Measurements from ENCODE around the gene ANKRD13B. TPM values are rescaled to one million over a fixed set of nuclear protein-coding genes. Genes with fewer than 3 reads are reported as not detected.

Gene ANKRD13B
- total RNA-seq, 2 donors from 2014 or later: 2.2 to 2.6 TPM

DNA sequence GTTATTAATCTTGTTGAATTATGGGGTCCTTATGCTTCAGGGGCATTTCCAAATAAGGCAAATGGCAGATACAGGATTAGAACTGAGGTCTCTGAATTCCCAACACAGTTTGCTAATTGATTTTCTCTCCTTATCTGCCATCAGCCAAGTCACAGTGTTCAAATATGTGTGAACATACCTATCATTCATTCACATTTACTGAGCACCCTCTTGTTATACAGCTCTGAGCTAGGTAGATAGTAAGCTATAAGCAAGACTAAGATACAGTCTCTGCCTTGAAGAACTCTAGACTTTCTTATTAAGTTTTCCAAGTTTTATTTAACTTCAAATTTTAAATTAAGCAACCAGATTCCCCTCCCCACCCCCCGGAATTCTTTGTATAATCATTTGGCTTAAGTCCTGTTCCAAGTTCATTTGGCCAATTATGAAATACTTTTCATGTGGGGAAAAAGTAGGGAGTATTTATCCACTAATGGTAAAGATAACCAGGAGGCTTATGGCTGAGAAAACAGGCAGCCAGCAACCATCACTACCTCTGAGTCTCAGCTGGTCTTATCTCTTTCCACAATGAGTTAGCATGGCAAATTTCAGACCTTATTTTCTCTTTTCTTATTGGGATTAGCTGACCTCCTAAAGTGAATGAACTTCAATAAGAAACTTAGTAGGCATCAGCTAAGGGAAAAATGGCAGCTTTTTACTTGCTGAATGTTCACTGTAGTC is 61.2 kb downstream of the ANKRD13B start:
- Mint-ChIP-seq H3K9me3 (no peaks in the 10 kb centered on the region), H3K27ac (no peak overlapping the region), H3K4me1 (peaks cover 1% of the 10 kb centered on the region), H3K36me3 (ENCODE audit: low read depth) (no peaks in the 10 kb centered on the region), H3K27me3 (ENCODE audit: insufficient read depth) (no peaks in the 10 kb centered on the region), H3K4me3 (no peak overlapping the region)
- 86% methylated on average over 1 of the region's 1 CpG; no CpG with 5 or more reads in 1 of the 2 experiments for WGBS, 2 experiments (ENCODE audit: insufficient coverage in 1 of 2, insufficient read length in 1 of 2)
- no peaks in the 10 kb centered on the region for H3K4me1 ChIP-seq (ENCODE audit: control insufficient read depth, insufficient read depth, low read length)
- no peaks in the 10 kb centered on the region for H3K36me3 ChIP-seq (ENCODE audit: control insufficient read depth, insufficient read depth, low read length)
- no peak overlapping the region for H3K9ac ChIP-seq (ENCODE audit: extremely low read depth, low read length, poor library complexity, severe bottlenecking)
- H3K9me3 ChIP-seq (ENCODE audit: control insufficient read depth, low read length): no peaks in the 10 kb centered on the region
- DNase-seq: no peak
- no peak overlapping the region for H3K4me3 ChIP-seq (ENCODE audit: low read length)
- H3K27me3 ChIP-seq (ENCODE audit: control insufficient read depth, insufficient read depth, low read length, poor library complexity, severe bottlenecking): no peaks in the 10 kb centered on the region
- no peak overlapping the region for H3K27ac ChIP-seq (ENCODE audit: low read depth, low read length)
- TF ChIP-seq CTCF (conservative IDR thresholded peaks at IDR 0.05): no peak

GRCh38 chr17:29655323-29655722 is 62.4 kb downstream of the ANKRD13B start:
- peaks cover 1% of the 10 kb centered on the region for H3K4me1 Mint-ChIP-seq
- Histone ChIP-seq H3K9me3 (ENCODE audit: control insufficient read depth, low read length) (no peaks in the 10 kb centered on the region), H3K36me3 (ENCODE audit: control insufficient read depth, insufficient read depth, low read length) (no peaks in the 10 kb centered on the region), H3K27ac (ENCODE audit: low read depth, low read length) (no peak overlapping the region), H3K9ac (ENCODE audit: extremely low read depth, low read length, poor library complexity, severe bottlenecking) (no peak overlapping the region), H3K4me3 (ENCODE audit: low read length) (no peak overlapping the region), H3K27me3 (ENCODE audit: control insufficient read depth, insufficient read depth, low read length, poor library complexity, severe bottlenecking) (no peaks in the 10 kb centered on the region), H3K4me1 (ENCODE audit: control insufficient read depth, insufficient read depth, low read length) (no peaks in the 10 kb centered on the region)
- no peak for TF ChIP-seq CTCF (conservative IDR thresholded peaks at IDR 0.05)
- no peak for DNase-seq
- H3K27me3 Mint-ChIP-seq (ENCODE audit: insufficient read depth): no peaks in the 10 kb centered on the region
- peaks cover under 1% of the 10 kb centered on the region for H3K36me3 Mint-ChIP-seq (ENCODE audit: low read depth)
- no peaks in the 10 kb centered on the region for H3K9me3 Mint-ChIP-seq
- H3K4me3 Mint-ChIP-seq: no peak overlapping the region
- 94 to 97% methylated on average over 5 to 6 of the region's 6 CpGs for WGBS, 2 experiments (ENCODE audit: insufficient coverage in 1 of 2, insufficient read length in 1 of 2)
- H3K27ac Mint-ChIP-seq: no peak overlapping the region

- Mint-ChIP-seq H3K27me3 (ENCODE audit: insufficient read depth) (no peaks in the 10 kb centered on the region), H3K4me1 (peaks cover 7% of the 10 kb centered on the region), H3K4me3 (no peak overlapping the region), H3K36me3 (ENCODE audit: low read depth) (peaks cover 2% of the 10 kb centered on the region), H3K9me3 (no peaks in the 10 kb centered on the region), H3K27ac (no peak overlapping the region)
- no peak overlapping the region for H3K4me3 ChIP-seq (ENCODE audit: low read length)
- no peaks in the 10 kb centered on the region for H3K4me1 ChIP-seq (ENCODE audit: control insufficient read depth, insufficient read depth, low read length)
- no peak overlapping the region for H3K9ac ChIP-seq (ENCODE audit: extremely low read depth, low read length, poor library complexity, severe bottlenecking)
- H3K36me3 ChIP-seq (ENCODE audit: control insufficient read depth, insufficient read depth, low read length): no peaks in the 10 kb centered on the region
- no peak overlapping the region for H3K27ac ChIP-seq (ENCODE audit: low read depth, low read length)
- no peaks in the 10 kb centered on the region for H3K27me3 ChIP-seq (ENCODE audit: control insufficient read depth, insufficient read depth, low read length, poor library complexity, severe bottlenecking)
- 95 to 97% methylated on average over 2 of the region's 2 CpGs for WGBS, 2 experiments (ENCODE audit: insufficient coverage in 1 of 2, insufficient read length in 1 of 2)
- H3K9me3 ChIP-seq (ENCODE audit: control insufficient read depth, low read length): no peaks in the 10 kb centered on the region
- no peak for DNase-seq
- no peak for TF ChIP-seq CTCF (conservative IDR thresholded peaks at IDR 0.05)
Measured at GRCh38 chr17:29659155-29659554, 66.2 kb downstream of the ANKRD13B start.

All from endodermal cell (in vitro differentiated cells).